H1 (cell line): ENCODE results near the gene IQGAP1. TPM values are rescaled to one million over a fixed set of nuclear protein-coding genes. Genes with fewer than 3 reads are reported as not detected.

Experiments used
- polyA plus RNA-seq, 7 experiments: library from polyadenylated mRNA; depleted of rRNA in 3 of 7; stranded (reverse) in 5 of 7; unstranded in 2 of 7; fragments of >200 nt in 5 of 7; fragments of 200-250 nt in 2 of 7; gene quantifications; 1 replicate in 5 of 7; 2 replicates in 1 of 7; 4 replicates in 1 of 7; pipeline versions ENCODE4 v1.2.1 to v1.2.3, GENCODE V29; 2011 to 2013; ENCODE audit warnings: missing spikeins in 2 of 7, mixed read lengths in 2 of 7
- small RNA-seq: library from polyadenylated mRNA; stranded (forward); fragments of <200 nt; extraction: miRNeasy Mini kit (QIAGEN cat#:217004); gene quantifications from one replicate; pipeline ENCODE3, GENCODE V24; 2013; ENCODE audit not compliant: insufficient read depth
- total RNA-seq: library from RNA; stranded (reverse); fragmentation: NEBNext Ultra II Directional; extraction: Animal tissue kit (Norgen Biotek cat#: 25700); gene quantifications from 2 replicates; pipeline ENCODE4 v1.2.1, GENCODE V29; 2021

The IQGAP1 gene
- total and polyA plus RNA-seq, 2 of the 8 experiments (the other 6 are each of a cell fraction or from before 2014, with no cell fraction given), result 56.0 to 138 TPM

Small RNAs within 50 kb of the gene (small RNA-seq; reads per million reads assigned to genes)
- not detected for gene NDUFA3P4

Other genes starting within 250 kb of the IQGAP1 start
- gene SEMA4B, start 186.9 kb upstream of the IQGAP1 start, total RNA-seq, result 42.7 and 43.6 TPM in 2 replicates
- gene SEMA4B, start 186.9 kb upstream of the IQGAP1 start, polyA plus RNA-seq (2011; rRNA removed), result 43.0 and 62.4 TPM in 2 replicates
- gene CIB1, start 154.3 kb upstream of the IQGAP1 start, total RNA-seq, result 26.0 and 29.1 TPM in 2 replicates
- 50.4 and 63.5 TPM in 2 replicates for gene CIB1, start 154.3 kb upstream of the IQGAP1 start, polyA plus RNA-seq (2011; rRNA removed)
- gene GDPGP1, start 154.0 kb upstream of the IQGAP1 start, total RNA-seq, result 3.7 and 5.6 TPM in 2 replicates
- gene GDPGP1, start 154.0 kb upstream of the IQGAP1 start, polyA plus RNA-seq (2011; rRNA removed), result 1.8 and 3.0 TPM in 2 replicates
- 0.19 TPM in 1 of 2 replicates, not detected in the other for gene TTLL13, start 138.7 kb upstream of the IQGAP1 start, total RNA-seq
- 0.03 and 0.05 TPM in 2 replicates for gene TTLL13, start 138.7 kb upstream of the IQGAP1 start, polyA plus RNA-seq (2011; rRNA removed)
- 101 and 102 TPM in 2 replicates for gene NGRN, start 122.6 kb upstream of the IQGAP1 start, total RNA-seq
- gene NGRN, start 122.6 kb upstream of the IQGAP1 start, polyA plus RNA-seq (2011; rRNA removed), result 59.4 and 60.1 TPM in 2 replicates
- gene ZNF774, start 36.0 kb upstream of the IQGAP1 start, total RNA-seq, result 2.3 and 2.6 TPM in 2 replicates
- 0.82 and 0.96 TPM in 2 replicates for gene ZNF774, start 36.0 kb upstream of the IQGAP1 start, polyA plus RNA-seq (2011; rRNA removed)
- gene CRTC3, start 141.7 kb downstream of the IQGAP1 start, total RNA-seq, result 5.0 and 5.1 TPM in 2 replicates
- 5.1 and 5.3 TPM in 2 replicates for gene CRTC3, start 141.7 kb downstream of the IQGAP1 start, polyA plus RNA-seq (2011; rRNA removed)